ENCODE data around the gene PDE5A.
"Not testable (repeated sequence)": the region's sequence is repeated elsewhere in the genome, so short reads cannot be mapped to it uniquely, and the experiment has no call there.

Gene PDE5A

GRCh38 chr4:119469039-119469438 is 159.6 kb downstream of the PDE5A start:
- DNase-seq = not testable (repeated sequence)

DNA sequence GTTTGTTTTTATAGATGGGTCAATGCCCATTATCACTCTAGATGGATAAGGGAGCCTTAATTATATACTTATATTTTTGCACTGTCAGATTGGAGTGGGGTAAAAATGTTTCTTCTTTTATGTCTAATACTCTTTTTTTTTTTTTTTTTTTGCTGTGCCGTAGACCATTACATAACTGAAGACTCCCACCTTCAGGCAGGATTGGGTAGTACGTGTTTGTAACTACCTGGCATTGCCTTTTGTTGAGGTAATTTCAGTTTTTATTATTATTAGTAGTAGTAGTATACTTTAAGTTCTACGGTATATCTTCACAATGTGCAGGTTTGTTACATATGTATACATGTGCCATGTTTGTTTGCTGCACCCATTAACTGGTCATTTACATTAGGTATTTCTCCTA is 165.9 kb downstream of the PDE5A start:
- DNase-seq = peak; percentile 28

DNA sequence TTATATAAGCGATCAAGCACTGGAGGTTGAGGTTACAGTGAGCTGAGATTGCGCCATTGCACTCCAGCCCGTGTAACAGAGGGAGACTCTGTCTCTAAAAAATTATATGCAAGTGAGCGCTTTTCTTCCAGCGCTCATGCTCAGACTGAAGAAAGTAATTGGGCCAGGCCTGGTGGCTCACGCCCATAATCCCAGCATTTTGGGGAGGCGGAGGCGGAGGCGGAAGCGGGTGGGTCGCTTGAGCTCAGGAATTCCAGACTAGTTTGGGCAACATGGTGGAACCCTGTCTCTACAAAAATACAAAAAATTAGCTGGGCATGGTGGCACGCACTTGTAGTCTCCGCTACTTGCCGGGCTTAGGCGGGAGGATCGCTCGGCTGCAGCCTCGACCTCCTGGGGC is 172.9 kb downstream of the PDE5A start:
- DNase-seq = not testable (repeated sequence)

- DNase-seq = peak; percentile 99
These were observed 173.9 kb downstream of the PDE5A start for GRCh38 chr4:119454491-119455270.

- not testable (repeated sequence) for DNase-seq
These were observed 174.5 kb downstream of the PDE5A start for GRCh38 chr4:119454151-119454490.

GRCh38 chr4:119453286-119453685 is 175.3 kb downstream of the PDE5A start:
- not testable (repeated sequence) for DNase-seq

GRCh38 chr4:119449851-119450250 is 178.8 kb downstream of the PDE5A start:
- not testable (repeated sequence) for DNase-seq
